Mammary microvascular endothelial cell (primary cell): ENCODE measurements around the gene COPB2. TPM values are rescaled to one million over a fixed set of nuclear protein-coding genes. Genes with fewer than 3 reads are reported as not detected.

Experiments used
- total RNA-seq: library from RNA; depleted of rRNA; stranded (reverse); fragments of >200 nt; gene quantifications from 2 replicates; pipeline ENCODE4 v1.2.3, GENCODE V29; 2015

COPB2 gene
- 107 and 110 TPM in 2 replicates for total RNA-seq

GRCh38 chr3:139389552-139390368 is at the start of gene COPB2:
Gene COPB2, minus strand, starts transcription at chr3:139389647. Its CDS starts 97 bp downstream, at chr3:139389550.

DNA sequence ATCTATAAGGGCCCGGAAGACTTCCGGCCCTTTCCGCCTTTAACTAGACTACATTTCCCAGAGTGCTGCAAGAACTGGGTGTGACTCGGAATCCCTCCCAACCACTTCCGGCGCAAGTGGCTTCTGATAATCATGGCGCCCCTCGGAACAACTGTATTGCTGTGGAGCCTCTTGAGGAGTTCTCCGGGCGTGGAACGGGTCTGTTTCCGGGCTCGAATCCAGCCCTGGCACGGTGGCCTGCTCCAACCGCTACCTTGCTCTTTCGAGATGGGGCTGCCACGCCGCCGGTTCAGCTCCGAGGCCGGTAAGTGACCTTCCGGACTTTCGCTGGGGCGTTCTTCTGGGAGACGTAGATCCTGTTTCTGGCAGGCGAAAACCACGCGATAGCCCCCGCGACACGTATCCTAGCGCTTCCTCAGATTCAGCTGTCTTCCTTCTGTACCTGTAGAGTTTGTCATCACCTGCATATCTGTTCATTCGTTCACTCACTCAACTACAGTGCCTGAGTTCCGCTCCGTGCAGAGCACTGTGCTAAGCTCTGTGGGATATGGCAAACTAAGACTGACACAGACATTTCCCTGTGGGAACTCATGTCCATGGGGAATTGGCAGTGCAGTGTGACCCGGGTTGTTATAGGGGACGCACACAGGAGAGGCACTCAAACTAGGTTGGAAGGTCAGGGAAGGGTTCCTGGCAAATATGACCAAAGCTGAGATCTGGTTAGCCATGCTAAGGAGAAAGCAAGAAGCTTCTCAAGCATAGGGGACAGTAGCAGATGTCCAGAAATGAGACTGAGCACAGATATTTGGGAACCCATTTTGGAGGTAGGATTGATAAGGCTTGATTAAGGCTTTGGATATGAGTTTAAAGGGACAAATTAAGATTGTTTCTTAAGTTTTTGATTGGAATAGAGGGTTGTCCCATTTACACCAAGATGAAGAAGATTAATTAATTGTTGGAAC is 45.3 kb downstream of the COPB2 start, which contains the start of gene MRPS22:
Gene MRPS22, plus strand, starts transcription at position 126 of the 962 bp plus-strand sequence. Its CDS starts 7 bp downstream, at position 133.

Other genes starting within 250 kb of the COPB2 start
- gene MRPS22, start 45.6 kb downstream of the COPB2 start, total RNA-seq: 71.0 and 89.1 TPM in 2 replicates
- not detected in 2 replicates for gene RBP2, start 86.9 kb upstream of the COPB2 start, total RNA-seq
- gene RBP1, start 150.1 kb upstream of the COPB2 start, total RNA-seq: 10.9 and 17.4 TPM in 2 replicates